ENCODE data around the gene CHCHD3.

- TF ChIP-seq CTCF (conservative IDR thresholded peaks at IDR 0.05; ENCODE audit: low read length) (no peak), EZH2phosphoT487 (IDR thresholded peaks at IDR 0.05; ENCODE audit: borderline replicate concordance) (no peak)
Measured at GRCh38 chr7:132996581-132997242, 85.2 kb downstream of the CHCHD3 start.
